DND-41 (cell line): ENCODE measurements around the gene CCDC169.

Experiments used
- ATAC-seq: fragments of 200-7000 bp; cut with Tn5 transposase; 3 replicates; pipeline ENCODE4 v1.9.1; 2021; ENCODE audit warnings: low read depth; ENCODE audit not compliant: insufficient read depth
- DNase-seq: peaks from one replicate; pipeline ENCODE4 v3.0.0-alpha.2; 2020
- H2AFZ ChIP-seq: 2 replicates; pipeline ENCODE4 v1.6.0; 2012; ENCODE audit warnings: low read depth, low read length
- H3K27ac ChIP-seq: 2 replicates; pipeline ENCODE4 v1.5.1; 2012; ENCODE audit warnings: low read length, inconsistent platforms
- H3K27me3 ChIP-seq: fragments of 200-600 bp; sonication (generic); 2 replicates; pipeline ENCODE4 v1.6.0; 2012; ENCODE audit warnings: low read length, mild to moderate bottlenecking, inconsistent platforms; ENCODE audit not compliant: insufficient read depth, poor library complexity
- H3K36me3 ChIP-seq: 2 replicates; pipeline ENCODE4 v1.5.1; 2012; ENCODE audit warnings: low read length, inconsistent platforms; ENCODE audit not compliant: insufficient read depth
- H3K4me1 ChIP-seq: 2 replicates; pipeline ENCODE4 v1.5.1; 2012; ENCODE audit warnings: mild to moderate bottlenecking, low read length; ENCODE audit not compliant: insufficient read depth
- H3K4me2 ChIP-seq: 2 replicates; pipeline ENCODE4 v1.6.0; 2012; ENCODE audit warnings: mild to moderate bottlenecking, moderate library complexity, low read length, inconsistent platforms; ENCODE audit not compliant: insufficient read depth
- H3K4me3 ChIP-seq, 2 experiments: fragments of 200-600 bp in 1 of 2; shearing (Covaris generic) in 1 of 2; 2 replicates each; pipeline ENCODE4 v1.5.1; 2012 to 2016; ENCODE audit warnings: inconsistent platforms in 2 of 2, low read length in 2 of 2, mild to moderate bottlenecking in 2 of 2, low read depth in 1 of 2, moderate library complexity in 1 of 2
- H3K79me2 ChIP-seq: 2 replicates; pipeline ENCODE4 v1.6.0; 2012; ENCODE audit warnings: low read length, inconsistent platforms; ENCODE audit not compliant: insufficient read depth
- H3K9ac ChIP-seq: 2 replicates; pipeline ENCODE4 v1.6.0; 2012; ENCODE audit warnings: low read depth, mild to moderate bottlenecking, inconsistent platforms, low read length, moderate library complexity
- H3K9me3 ChIP-seq: 2 replicates; pipeline ENCODE4 v1.5.1; 2012; ENCODE audit warnings: low read length, moderate library complexity, mild to moderate bottlenecking, inconsistent platforms; ENCODE audit not compliant: insufficient read depth, severe bottlenecking
- H4K20me1 ChIP-seq: 2 replicates; pipeline ENCODE4 v1.6.0; 2012; ENCODE audit warnings: low read length; ENCODE audit not compliant: insufficient read depth
- EZH2 ChIP-seq: IDR thresholded peaks from 3 replicates; pipeline ENCODE4 v1.6.1; 2012; ENCODE audit warnings: borderline replicate concordance, low read depth, mild to moderate bottlenecking, moderate library complexity, low read length, inconsistent platforms; ENCODE audit not compliant: severe bottlenecking
- TF ChIP-seq, protein P1 (sequence below): IDR thresholded peaks from 2 replicates; pipeline ENCODE4 v1.5.1; 2012; ENCODE audit warnings: borderline replicate concordance, low read length, moderate library complexity, mild to moderate bottlenecking; ENCODE audit not compliant: poor library complexity, severe bottlenecking; ENCODE audit errors: extremely low read depth

CCDC169 gene

DNA sequence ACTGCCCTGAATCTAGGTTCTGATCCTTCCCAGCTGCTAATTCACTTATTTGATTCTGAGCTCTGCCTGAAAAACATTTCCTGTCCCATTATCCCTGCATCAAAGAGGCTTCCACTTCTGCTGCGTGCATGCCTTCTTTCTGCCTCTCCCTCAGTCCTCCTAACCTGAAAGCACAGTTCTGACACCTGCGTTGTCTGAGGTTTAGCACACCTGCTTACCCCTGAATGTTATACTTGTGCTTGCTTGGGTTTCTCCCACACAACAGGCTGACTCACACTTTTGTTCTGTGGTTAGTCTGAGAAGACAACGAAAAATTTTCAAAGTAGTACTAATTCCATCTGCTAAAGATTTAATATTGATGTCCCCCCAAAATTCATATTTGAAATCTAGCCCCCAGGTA lies 80.2 kb downstream of the CCDC169 start:
- H2AFZ ChIP-seq = no peak overlapping the region
- no peaks in the 10 kb centered on the region for H3K9me3 ChIP-seq
- ATAC-seq (no peak), DNase-seq (no peak)
- H3K36me3 ChIP-seq = no peaks in the 10 kb centered on the region
- no peak for TF ChIP-seq EZH2
- TF ChIP-seq, protein P1, sequence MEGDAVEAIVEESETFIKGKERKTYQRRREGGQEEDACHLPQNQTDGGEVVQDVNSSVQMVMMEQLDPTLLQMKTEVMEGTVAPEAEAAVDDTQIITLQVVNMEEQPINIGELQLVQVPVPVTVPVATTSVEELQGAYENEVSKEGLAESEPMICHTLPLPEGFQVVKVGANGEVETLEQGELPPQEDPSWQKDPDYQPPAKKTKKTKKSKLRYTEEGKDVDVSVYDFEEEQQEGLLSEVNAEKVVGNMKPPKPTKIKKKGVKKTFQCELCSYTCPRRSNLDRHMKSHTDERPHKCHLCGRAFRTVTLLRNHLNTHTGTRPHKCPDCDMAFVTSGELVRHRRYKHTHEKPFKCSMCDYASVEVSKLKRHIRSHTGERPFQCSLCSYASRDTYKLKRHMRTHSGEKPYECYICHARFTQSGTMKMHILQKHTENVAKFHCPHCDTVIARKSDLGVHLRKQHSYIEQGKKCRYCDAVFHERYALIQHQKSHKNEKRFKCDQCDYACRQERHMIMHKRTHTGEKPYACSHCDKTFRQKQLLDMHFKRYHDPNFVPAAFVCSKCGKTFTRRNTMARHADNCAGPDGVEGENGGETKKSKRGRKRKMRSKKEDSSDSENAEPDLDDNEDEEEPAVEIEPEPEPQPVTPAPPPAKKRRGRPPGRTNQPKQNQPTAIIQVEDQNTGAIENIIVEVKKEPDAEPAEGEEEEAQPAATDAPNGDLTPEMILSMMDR = no peak
- no peaks in the 10 kb centered on the region for H4K20me1 ChIP-seq
- no peak overlapping the region for H3K9ac ChIP-seq
- no peaks in the 10 kb centered on the region for H3K79me2 ChIP-seq
- H3K27ac ChIP-seq = no peak overlapping the region
- no peaks in the 10 kb centered on the region for H3K4me1 ChIP-seq
- H3K4me2 ChIP-seq = no peak overlapping the region
- no peak overlapping the region for H3K4me3 ChIP-seq
- H3K27me3 ChIP-seq = no peaks in the 10 kb centered on the region

- TF ChIP-seq EZH2 = no peak
- TF ChIP-seq, protein P1 = no peak
- H3K4me2 ChIP-seq = no peak within 1 kb of the TSS
- H3K4me1 ChIP-seq = no peaks in the 10 kb centered on the region
- no peaks in the 10 kb centered on the region for H3K79me2 ChIP-seq
- no peaks in the 10 kb centered on the region for H3K9me3 ChIP-seq
- ATAC-seq = no peak
- no peaks in the 10 kb centered on the region for H3K27me3 ChIP-seq
- H3K4me3 ChIP-seq = no peak within 1 kb of the TSS
- H3K27ac ChIP-seq = no peak within 1 kb of the TSS
- no peaks in the 10 kb centered on the region for H4K20me1 ChIP-seq
- no peaks in the 10 kb centered on the region for H3K36me3 ChIP-seq
- no peak for DNase-seq
- H3K9ac ChIP-seq = no peak within 1 kb of the TSS
- H2AFZ ChIP-seq = no peak within 1 kb of the TSS
These were observed 83.3 kb downstream of the CCDC169 start, which contains the start of gene SOHLH2 for GRCh38 chr13:36214163-36214921. TSS of gene SOHLH2 (minus strand) at chr13:36214556. CDS start at chr13:36214526, 30 bp downstream.

- H3K27ac ChIP-seq = no peak overlapping the region
- no peak for ATAC-seq
- H3K4me3 ChIP-seq = no peak overlapping the region
- no peaks in the 10 kb centered on the region for H4K20me1 ChIP-seq
- H3K9ac ChIP-seq = no peak overlapping the region
- H3K4me1 ChIP-seq = no peaks in the 10 kb centered on the region
- H3K79me2 ChIP-seq = no peaks in the 10 kb centered on the region
- H3K27me3 ChIP-seq = no peaks in the 10 kb centered on the region
- H2AFZ ChIP-seq = no peak overlapping the region
- DNase-seq = no peak
- H3K4me2 ChIP-seq = no peak overlapping the region
- no peak for TF ChIP-seq EZH2
- TF ChIP-seq, protein P1 = no peak
- H3K36me3 ChIP-seq = no peaks in the 10 kb centered on the region
- no peaks in the 10 kb centered on the region for H3K9me3 ChIP-seq
These were observed 84.8 kb downstream of the CCDC169 start for GRCh38 chr13:36212789-36213188.

- no peak overlapping the region for H2AFZ ChIP-seq
- no peak overlapping the region for H3K4me2 ChIP-seq
- H3K36me3 ChIP-seq = no peaks in the 10 kb centered on the region
- no peaks in the 10 kb centered on the region for H3K4me1 ChIP-seq
- ATAC-seq (no peak), DNase-seq (no peak)
- no peak overlapping the region for H3K27ac ChIP-seq
- no peaks in the 10 kb centered on the region for H3K9me3 ChIP-seq
- no peak overlapping the region for H3K9ac ChIP-seq
- TF ChIP-seq EZH2 = no peak
- TF ChIP-seq, protein P1 = no peak
- no peaks in the 10 kb centered on the region for H4K20me1 ChIP-seq
- no peak overlapping the region for H3K4me3 ChIP-seq
- no peaks in the 10 kb centered on the region for H3K27me3 ChIP-seq
- H3K79me2 ChIP-seq = no peaks in the 10 kb centered on the region
These were observed 86.0 kb downstream of the CCDC169 start for GRCh38 chr13:36211567-36211966.
